Mesenchymal stem cell (in vitro differentiated cells and primary cell): ENCODE measurements around the gene TSPAN2.
A peak's percentile ranks its signal among the peaks of the same experiment; 100 is the strongest.

Experiments
- DNase-seq: peaks from one replicate; pipeline ENCODE4 v3.0.0-alpha.2; 2013
- H2AFZ ChIP-seq: one replicate; pipeline ENCODE4 v1.6.1; 2013; ENCODE audit warnings: low read depth, mild to moderate bottlenecking, control low read depth, inconsistent platforms, low read length, moderate library complexity
- H2AK5ac ChIP-seq: 2 replicates; pipeline ENCODE4 v1.6.1; 2013; ENCODE audit warnings: low read length, moderate library complexity, mild to moderate bottlenecking, inconsistent platforms; ENCODE audit not compliant: severe bottlenecking
- H2BK120ac ChIP-seq: one replicate; pipeline ENCODE4 v1.6.1; 2013; ENCODE audit warnings: low read depth, mild to moderate bottlenecking, inconsistent platforms, low read length, moderate library complexity
- H2BK12ac ChIP-seq, 2 experiments: one replicate each; pipeline ENCODE4 v1.6.1; 2013; ENCODE audit warnings: inconsistent platforms in 2 of 2, low read length in 2 of 2, mild to moderate bottlenecking in 2 of 2, moderate library complexity in 2 of 2, control low read depth in 1 of 2
- H2BK15ac ChIP-seq: one replicate; pipeline ENCODE4 v1.6.1; 2013; ENCODE audit warnings: mild to moderate bottlenecking, low read depth, inconsistent platforms; ENCODE audit not compliant: poor library complexity, severe bottlenecking
- H2BK5ac ChIP-seq: 2 replicates; pipeline ENCODE4 v1.6.1; 2013; ENCODE audit warnings: low read depth, mild to moderate bottlenecking, low read length, control low read depth, inconsistent platforms; ENCODE audit not compliant: poor library complexity, severe bottlenecking
- H3K14ac ChIP-seq, 2 experiments: one replicate each; pipeline ENCODE4 v1.6.1; 2013; ENCODE audit warnings: inconsistent platforms in 2 of 2, low read length in 2 of 2, control low read depth in 1 of 2, mild to moderate bottlenecking in 1 of 2, moderate library complexity in 1 of 2
- H3K18ac ChIP-seq, 2 experiments: one replicate each; pipeline ENCODE4 v1.6.1; 2013; ENCODE audit warnings: inconsistent platforms in 2 of 2, low read length in 2 of 2, control low read depth in 1 of 2, low read depth in 1 of 2, mild to moderate bottlenecking in 1 of 2
- H3K23ac ChIP-seq, 2 experiments: one replicate each; pipeline ENCODE4 v1.6.1; 2013; ENCODE audit warnings: inconsistent platforms in 2 of 2, low read length in 2 of 2, mild to moderate bottlenecking in 2 of 2, moderate library complexity in 2 of 2, control low read depth in 1 of 2
- H3K27ac ChIP-seq: 2 replicates; pipeline ENCODE4 v1.5.1; 2013; ENCODE audit warnings: mild to moderate bottlenecking, moderate library complexity, low read length, control low read depth, inconsistent platforms; ENCODE audit not compliant: poor library complexity, severe bottlenecking
- H3K27me3 ChIP-seq, 2 experiments: 2 replicates each; pipeline versions ENCODE4 v1.6.1 to v1.7.0; 2013; ENCODE audit warnings: low read length in 2 of 2, mild to moderate bottlenecking in 2 of 2, moderate library complexity in 2 of 2, control low read depth in 1 of 2, inconsistent platforms in 1 of 2; ENCODE audit not compliant: control insufficient read depth in 1 of 2, insufficient read depth in 1 of 2
- H3K36me3 ChIP-seq, 2 experiments: 2 replicates each; pipeline versions ENCODE4 v1.6.1 to v1.7.0; 2013; ENCODE audit warnings: low read length in 2 of 2, control low read depth in 1 of 2, inconsistent platforms in 1 of 2, low read depth in 1 of 2, mild to moderate bottlenecking in 1 of 2; ENCODE audit not compliant: insufficient read depth in 2 of 2, control insufficient read depth in 1 of 2
- H3K4ac ChIP-seq, 2 experiments: one replicate each; pipeline ENCODE4 v1.6.1; 2013; ENCODE audit warnings: inconsistent platforms in 2 of 2, low read length in 2 of 2, mild to moderate bottlenecking in 2 of 2, moderate library complexity in 2 of 2, control low read depth in 1 of 2, low read depth in 1 of 2
- H3K4me1 ChIP-seq: 2 replicates; pipeline ENCODE4 v1.6.1; 2013; ENCODE audit warnings: low read depth, low read length, control low read depth; ENCODE audit not compliant: control insufficient read depth, insufficient read depth
- H3K4me2 ChIP-seq: 2 replicates; pipeline ENCODE4 v1.6.1; 2013; ENCODE audit warnings: low read length, mild to moderate bottlenecking, inconsistent platforms; ENCODE audit not compliant: poor library complexity, severe bottlenecking
- H3K4me3 ChIP-seq, 2 experiments: 2 replicates each; pipeline versions ENCODE4 v1.5.1 to v1.7.0; 2013; ENCODE audit warnings: low read length in 2 of 2, mild to moderate bottlenecking in 2 of 2, control low read depth in 1 of 2, low read depth in 1 of 2; ENCODE audit not compliant: insufficient read depth in 1 of 2
- H3K79me1 ChIP-seq: replicated peaks from 2 replicates; pipeline ENCODE4 v1.6.1; 2013; ENCODE audit warnings: mild to moderate bottlenecking, control low read depth, low read length, inconsistent platforms; ENCODE audit not compliant: poor library complexity, severe bottlenecking
- H3K9ac ChIP-seq: 2 replicates; pipeline ENCODE4 v1.7.0; 2013; ENCODE audit warnings: mild to moderate bottlenecking, low read length, moderate library complexity
- H3K9me3 ChIP-seq: 2 replicates; pipeline ENCODE4 v1.7.0; 2013; ENCODE audit warnings: mild to moderate bottlenecking, low read length; ENCODE audit not compliant: control insufficient read depth
- H4K8ac ChIP-seq: one replicate; pipeline ENCODE4 v1.6.1; 2013; ENCODE audit warnings: inconsistent platforms, mild to moderate bottlenecking, low read length, moderate library complexity
- H4K91ac ChIP-seq: one replicate; pipeline ENCODE4 v1.6.1; 2013; ENCODE audit warnings: mild to moderate bottlenecking, low read length, inconsistent platforms
- WGBS: methylation state at CpG from one replicate; pipeline ENCODE4 v1.1.7; 2013; ENCODE audit warnings: mixed read lengths; 5-methylcytosine and 5-hydroxymethylcytosine counted together

Gene TSPAN2

DNA sequence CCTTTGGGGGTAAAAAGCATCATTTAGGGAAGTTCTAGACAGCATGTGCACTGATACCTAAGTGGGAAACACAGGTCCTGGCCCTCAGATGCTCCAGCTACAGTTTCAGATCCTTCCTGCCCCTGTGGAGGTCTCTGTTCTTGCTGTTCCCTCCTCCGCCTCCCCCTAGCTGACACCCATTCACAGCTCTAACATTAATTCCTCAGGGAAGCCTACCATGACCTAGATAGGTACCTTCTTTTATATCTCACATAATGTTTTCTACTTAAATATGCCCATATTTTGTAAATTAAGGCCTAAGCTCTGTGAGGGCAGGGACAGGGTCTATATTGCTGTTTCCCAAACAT lies 11.3 kb downstream of the TSPAN2 start:
- no peak overlapping the region for H2AFZ ChIP-seq
- peaks cover 6% of the 10 kb centered on the region for H3K4me1 ChIP-seq
- H2BK15ac ChIP-seq: no peak overlapping the region
- H3K27me3 ChIP-seq: peaks cover 3 to 49% of the 10 kb centered on the region in 2 experiments
- H2BK12ac ChIP-seq: no peak overlapping the region
- H3K9ac ChIP-seq: no peak overlapping the region
- H3K4me2 ChIP-seq: no peak overlapping the region
- no peak overlapping the region for H2BK120ac ChIP-seq
- no peak overlapping the region for H3K18ac ChIP-seq
- H4K8ac ChIP-seq: no peak overlapping the region
- H3K14ac ChIP-seq: no peak overlapping the region
- H3K4ac ChIP-seq: no peak overlapping the region
- no peaks in the 10 kb centered on the region for H3K79me1 ChIP-seq
- no peak for DNase-seq
- no peak overlapping the region for H4K91ac ChIP-seq
- no peak overlapping the region for H2BK5ac ChIP-seq
- H3K4me3 ChIP-seq: no peak overlapping the region
- no peak overlapping the region for H3K23ac ChIP-seq
- no peaks in the 10 kb centered on the region for H3K36me3 ChIP-seq
- H3K9me3 ChIP-seq: no peaks in the 10 kb centered on the region
- H3K27ac ChIP-seq: no peak overlapping the region
- WGBS: 100% methylated on average over 1 of the region's 1 CpG
- no peak overlapping the region for H2AK5ac ChIP-seq

DNA sequence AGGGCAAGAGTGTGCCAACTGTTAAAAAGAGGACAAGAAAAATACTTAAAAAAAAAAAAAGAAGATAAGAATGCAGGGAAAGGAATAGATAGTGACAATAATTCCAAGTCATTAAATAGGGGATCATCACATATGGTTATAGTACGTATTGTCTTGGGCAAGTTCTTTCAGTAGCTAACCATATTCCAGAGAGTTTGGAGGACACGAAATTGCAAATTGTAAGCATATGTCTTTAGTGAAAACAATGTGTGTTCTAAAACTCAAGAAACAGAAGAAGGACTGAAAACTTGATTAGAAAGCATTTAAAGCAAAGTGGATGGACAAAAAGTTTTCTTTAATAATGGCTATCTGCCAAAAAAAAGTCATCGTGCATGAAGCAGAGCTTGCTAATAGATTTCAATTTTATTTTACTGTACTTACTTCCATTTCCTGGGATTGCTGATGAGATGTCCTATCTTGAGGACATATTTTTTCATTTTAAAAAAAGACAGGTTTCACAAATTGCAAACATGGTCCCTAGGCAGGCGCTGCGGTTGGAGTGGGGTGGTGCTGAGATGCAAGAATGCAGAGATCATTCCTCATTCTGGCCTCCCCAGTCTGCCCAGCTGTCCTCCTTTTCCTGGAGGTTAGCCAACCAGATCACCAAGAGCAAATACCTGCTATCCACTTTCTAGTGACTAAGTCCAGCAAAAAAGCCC lies 11.9 kb downstream of the TSPAN2 start:
- H3K4me1 ChIP-seq: peaks cover 6% of the 10 kb centered on the region
- no peak overlapping the region for H3K18ac ChIP-seq
- no peaks in the 10 kb centered on the region for H3K36me3 ChIP-seq
- no peak overlapping the region for H3K4me2 ChIP-seq
- H3K27me3 ChIP-seq: peaks cover 3 to 52% of the 10 kb centered on the region in 2 experiments
- no peak overlapping the region for H2BK15ac ChIP-seq
- WGBS: 93% methylated on average over 4 of the region's 5 CpGs
- no peak overlapping the region for H2BK12ac ChIP-seq
- no peak overlapping the region for H2AK5ac ChIP-seq
- H3K27ac ChIP-seq: no peak overlapping the region
- no peak overlapping the region for H3K4me3 ChIP-seq
- H2BK5ac ChIP-seq: no peak overlapping the region
- H3K4ac ChIP-seq: no peak overlapping the region
- H3K9ac ChIP-seq: no peak overlapping the region
- no peak for DNase-seq
- no peak overlapping the region for H3K14ac ChIP-seq
- H2AFZ ChIP-seq: no peak overlapping the region
- H4K91ac ChIP-seq: no peak overlapping the region
- H4K8ac ChIP-seq: no peak overlapping the region
- H2BK120ac ChIP-seq: no peak overlapping the region
- no peak overlapping the region for H3K23ac ChIP-seq
- no peaks in the 10 kb centered on the region for H3K9me3 ChIP-seq
- H3K79me1 ChIP-seq: no peaks in the 10 kb centered on the region

DNA sequence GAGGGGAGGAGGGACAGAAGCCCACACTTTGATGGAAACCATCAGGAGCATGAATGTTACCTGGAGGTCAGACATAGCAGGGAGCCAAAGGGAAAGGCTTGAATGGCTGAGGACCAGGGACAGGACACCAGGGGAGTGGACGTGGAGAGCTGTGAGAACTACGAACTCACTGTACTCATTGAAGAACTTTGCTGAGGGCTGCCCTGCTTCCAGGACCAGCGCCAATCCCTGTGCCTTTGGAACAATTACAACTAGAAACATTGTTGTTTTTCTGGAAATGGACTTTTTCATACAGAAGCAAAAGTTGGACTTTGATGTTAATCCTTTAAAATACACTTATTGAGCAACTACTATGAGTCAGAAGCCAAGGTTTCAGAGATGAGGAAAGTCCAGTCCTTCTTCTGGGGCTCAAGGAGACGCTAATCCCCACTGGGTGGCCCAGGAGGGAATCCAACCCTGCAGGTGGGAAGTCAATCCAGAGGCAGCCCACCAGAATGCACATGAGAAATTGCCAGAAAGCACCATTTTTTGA lies 12.9 kb downstream of the TSPAN2 start:
- H3K9me3 ChIP-seq: no peaks in the 10 kb centered on the region
- H3K27me3 ChIP-seq: peaks cover 3 to 56% of the 10 kb centered on the region in 2 experiments
- no peak overlapping the region for H3K18ac ChIP-seq
- no peak overlapping the region for H2AFZ ChIP-seq
- H2BK5ac ChIP-seq: no peak overlapping the region
- H2BK120ac ChIP-seq: no peak overlapping the region
- H4K8ac ChIP-seq: no peak overlapping the region
- H3K9ac ChIP-seq: no peak overlapping the region
- 61% methylated on average over 3 of the region's 4 CpGs for WGBS
- no peak overlapping the region for H3K27ac ChIP-seq
- H2BK15ac ChIP-seq: no peak overlapping the region
- no peak for DNase-seq
- no peak overlapping the region for H2AK5ac ChIP-seq
- H4K91ac ChIP-seq: no peak overlapping the region
- no peaks in the 10 kb centered on the region for H3K36me3 ChIP-seq
- no peak overlapping the region for H3K4ac ChIP-seq
- no peak overlapping the region for H3K23ac ChIP-seq
- no peak overlapping the region for H3K14ac ChIP-seq
- H3K4me3 ChIP-seq: no peak overlapping the region
- no peaks in the 10 kb centered on the region for H3K79me1 ChIP-seq
- H3K4me2 ChIP-seq: no peak overlapping the region
- peaks cover 6% of the 10 kb centered on the region for H3K4me1 ChIP-seq
- no peak overlapping the region for H2BK12ac ChIP-seq

DNA sequence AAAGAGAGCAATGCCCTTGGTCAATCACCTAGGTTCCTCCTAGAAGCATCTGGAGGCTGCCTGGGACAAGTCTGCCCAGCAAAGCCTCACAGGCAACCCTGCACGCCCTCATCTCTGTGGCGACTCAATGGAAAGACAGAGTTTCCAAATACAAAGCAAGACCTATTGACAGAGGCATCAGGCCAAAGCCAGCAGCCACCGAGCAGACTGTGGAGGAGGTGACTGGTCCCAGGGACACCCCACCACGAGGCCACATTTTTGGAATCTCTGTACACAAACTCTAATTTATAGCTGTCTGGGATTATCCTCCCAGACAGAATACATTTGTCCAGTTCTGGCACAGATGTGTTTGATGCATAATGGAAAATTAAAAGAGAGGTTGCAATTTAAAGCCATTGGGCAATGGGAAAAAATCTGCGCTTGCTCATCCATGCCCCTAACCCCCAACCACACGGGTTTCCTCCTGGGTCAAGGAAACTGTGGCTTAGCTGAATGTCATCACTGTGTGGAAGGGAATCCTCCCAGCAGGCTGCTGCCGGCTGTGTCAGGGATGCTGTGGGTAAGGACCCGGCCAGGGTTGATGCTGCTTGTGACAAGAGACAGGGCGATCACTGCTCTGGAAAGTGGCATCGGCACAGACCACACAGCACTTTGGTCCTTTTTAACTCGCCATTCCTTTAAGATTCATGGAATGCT lies 14.3 kb downstream of the TSPAN2 start:
- Histone ChIP-seq H3K4me1 (peaks cover 6% of the 10 kb centered on the region), H3K23ac (peak overlapping the region in 1 of 2 experiments; percentile 51), H3K4me2 (no peak overlapping the region), H3K9me3 (no peaks in the 10 kb centered on the region), H3K79me1 (no peaks in the 10 kb centered on the region), H3K4ac (no peak overlapping the region), H3K18ac (no peak overlapping the region), H2BK12ac (no peak overlapping the region), H3K14ac (no peak overlapping the region), H3K9ac (no peak overlapping the region), H4K91ac (no peak overlapping the region), H4K8ac (no peak overlapping the region), H3K4me3 (no peak overlapping the region), H3K27me3 (peaks cover 3 to 52% of the 10 kb centered on the region in 2 experiments), H3K27ac (no peak overlapping the region), H2AFZ (no peak overlapping the region), H3K36me3 (no peaks in the 10 kb centered on the region), H2BK15ac (no peak overlapping the region), H2BK120ac (no peak overlapping the region), H2BK5ac (no peak overlapping the region), H2AK5ac (no peak overlapping the region)
- WGBS: 80% methylated on average over 11 of the region's 11 CpGs
- no peak for DNase-seq
